Retinal pigment epithelial cell (primary cell): ENCODE measurements around the gene CFAP69.

ENCODE experiments used
- DNase-seq: peaks from one replicate; pipeline ENCODE4 v3.0.0-alpha.2; 2010; ENCODE audit warnings: low read depth
- H3K4me3 ChIP-seq: 2 replicates; pipeline ENCODE4 v1.5.1; 2011; ENCODE audit warnings: mild to moderate bottlenecking, low read length, control low read depth, moderate library complexity
- TF ChIP-seq, protein P1 (sequence below): conservative IDR thresholded peaks from 2 replicates; pipeline ENCODE4 v1.5.1; 2011; ENCODE audit warnings: low read depth, low read length, control low read depth, inconsistent platforms

The CFAP69 gene

DNA sequence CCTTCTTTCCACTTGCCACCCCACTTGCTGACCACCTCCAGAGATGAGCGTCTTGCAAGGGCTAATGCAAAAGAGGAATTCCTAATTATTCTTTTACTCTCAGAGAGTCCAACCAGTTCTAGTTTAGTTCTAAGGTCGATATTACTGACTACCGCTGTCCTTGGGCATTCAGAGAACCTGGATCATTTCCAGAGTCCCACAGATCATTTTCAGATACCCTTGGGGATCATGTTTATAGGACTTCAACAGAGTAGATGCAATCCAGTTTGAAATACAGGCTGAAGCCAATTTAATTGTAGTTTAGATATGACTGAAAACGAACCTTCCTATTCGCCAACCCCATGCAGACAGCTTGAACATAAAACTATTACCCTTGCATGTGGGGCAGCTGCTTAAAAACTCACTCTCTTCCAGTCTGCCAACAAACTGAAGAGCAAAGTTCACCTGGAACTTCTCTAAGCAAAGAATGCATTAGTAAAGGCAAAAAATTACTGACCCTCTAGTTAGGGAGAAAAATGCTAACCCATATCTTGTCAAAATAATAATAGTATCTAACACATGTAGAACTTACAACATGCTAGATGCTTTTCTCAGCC is 22.4 kb downstream of the CFAP69 start:
- DNase-seq = no peak
- H3K4me3 ChIP-seq = no peak overlapping the region
- TF ChIP-seq, protein P1, sequence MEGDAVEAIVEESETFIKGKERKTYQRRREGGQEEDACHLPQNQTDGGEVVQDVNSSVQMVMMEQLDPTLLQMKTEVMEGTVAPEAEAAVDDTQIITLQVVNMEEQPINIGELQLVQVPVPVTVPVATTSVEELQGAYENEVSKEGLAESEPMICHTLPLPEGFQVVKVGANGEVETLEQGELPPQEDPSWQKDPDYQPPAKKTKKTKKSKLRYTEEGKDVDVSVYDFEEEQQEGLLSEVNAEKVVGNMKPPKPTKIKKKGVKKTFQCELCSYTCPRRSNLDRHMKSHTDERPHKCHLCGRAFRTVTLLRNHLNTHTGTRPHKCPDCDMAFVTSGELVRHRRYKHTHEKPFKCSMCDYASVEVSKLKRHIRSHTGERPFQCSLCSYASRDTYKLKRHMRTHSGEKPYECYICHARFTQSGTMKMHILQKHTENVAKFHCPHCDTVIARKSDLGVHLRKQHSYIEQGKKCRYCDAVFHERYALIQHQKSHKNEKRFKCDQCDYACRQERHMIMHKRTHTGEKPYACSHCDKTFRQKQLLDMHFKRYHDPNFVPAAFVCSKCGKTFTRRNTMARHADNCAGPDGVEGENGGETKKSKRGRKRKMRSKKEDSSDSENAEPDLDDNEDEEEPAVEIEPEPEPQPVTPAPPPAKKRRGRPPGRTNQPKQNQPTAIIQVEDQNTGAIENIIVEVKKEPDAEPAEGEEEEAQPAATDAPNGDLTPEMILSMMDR = no peak

DNA sequence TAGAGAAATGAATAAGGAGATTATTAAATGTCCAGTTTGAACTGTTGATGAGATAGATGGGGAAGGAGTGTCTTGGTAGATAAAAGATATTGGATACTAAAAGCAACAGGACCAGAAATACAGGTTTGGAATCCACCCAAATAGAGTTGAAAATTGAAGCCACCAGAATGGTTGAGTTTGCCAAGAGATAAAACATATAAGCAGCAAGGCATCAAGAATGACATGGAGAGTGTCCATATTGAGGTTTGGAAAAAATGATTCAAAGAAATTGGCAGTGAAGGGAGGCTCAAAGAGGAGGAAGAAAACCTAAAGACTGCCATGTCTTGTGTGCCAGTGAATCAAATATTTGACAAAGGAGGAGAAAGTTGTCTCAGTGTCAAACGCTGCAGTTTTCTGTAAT is 24.2 kb downstream of the CFAP69 start:
- TF ChIP-seq, protein P1 = no peak
- DNase-seq = no peak
- H3K4me3 ChIP-seq = no peak overlapping the region

DNA sequence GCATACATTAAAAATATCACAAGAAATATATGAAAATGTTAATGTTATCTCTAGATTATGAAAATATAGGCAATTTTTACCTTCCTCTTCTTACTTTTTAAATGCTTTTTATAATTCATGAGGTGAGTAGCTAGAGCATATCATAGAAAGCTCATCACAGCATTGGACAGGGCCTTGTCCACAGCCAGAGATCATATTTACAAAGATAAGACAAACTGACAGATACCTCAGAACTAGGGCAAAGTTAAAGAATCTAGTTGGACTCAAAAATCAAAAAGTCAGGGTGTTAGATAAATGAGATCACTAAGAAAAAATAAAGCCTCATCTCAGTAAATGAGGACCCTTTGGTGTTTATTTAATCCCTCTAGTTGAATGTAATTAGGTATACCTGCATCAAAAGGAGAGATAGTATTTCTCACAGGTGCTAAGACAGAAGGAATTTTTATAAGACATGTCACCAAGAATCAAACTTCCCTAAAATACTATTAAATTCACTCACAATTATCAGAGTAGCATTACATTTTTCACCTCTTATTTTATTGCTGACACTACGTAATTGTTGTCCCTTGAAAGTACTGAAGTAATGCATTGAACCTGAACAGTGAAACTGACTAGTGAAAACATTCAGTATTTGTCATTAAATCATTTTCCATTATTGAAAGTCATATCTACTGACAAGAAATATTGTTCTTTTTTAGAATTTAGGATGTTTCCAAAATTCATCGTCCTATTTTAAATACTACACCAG is 25.6 kb downstream of the CFAP69 start:
- DNase-seq = no peak
- TF ChIP-seq, protein P1 = no peak

DNA sequence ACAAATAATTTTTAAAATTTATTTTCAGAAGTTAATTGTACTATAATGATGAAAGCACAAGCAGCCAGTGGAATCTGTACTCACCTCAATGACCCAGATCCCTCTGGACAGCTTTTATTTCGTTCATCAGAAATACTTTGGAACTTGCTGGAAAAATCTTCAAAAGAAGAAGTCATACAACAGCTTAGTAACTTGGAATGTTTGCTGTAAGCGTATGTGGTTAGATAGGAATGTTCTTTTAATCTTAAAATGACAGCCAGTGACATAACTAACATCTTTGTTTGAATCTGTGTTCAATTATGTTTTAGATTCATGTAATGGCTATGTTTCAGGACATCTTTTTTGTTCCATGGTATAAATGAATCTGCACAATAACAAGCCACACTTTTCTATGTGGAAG is 26.8 kb downstream of the CFAP69 start:
- no peak overlapping the region for H3K4me3 ChIP-seq
- TF ChIP-seq, protein P1 = no peak
- DNase-seq = no peak

More for the DNA sequence above, 25.6 kb downstream of the CFAP69 start:
- no peak overlapping the region for H3K4me3 ChIP-seq

DNA sequence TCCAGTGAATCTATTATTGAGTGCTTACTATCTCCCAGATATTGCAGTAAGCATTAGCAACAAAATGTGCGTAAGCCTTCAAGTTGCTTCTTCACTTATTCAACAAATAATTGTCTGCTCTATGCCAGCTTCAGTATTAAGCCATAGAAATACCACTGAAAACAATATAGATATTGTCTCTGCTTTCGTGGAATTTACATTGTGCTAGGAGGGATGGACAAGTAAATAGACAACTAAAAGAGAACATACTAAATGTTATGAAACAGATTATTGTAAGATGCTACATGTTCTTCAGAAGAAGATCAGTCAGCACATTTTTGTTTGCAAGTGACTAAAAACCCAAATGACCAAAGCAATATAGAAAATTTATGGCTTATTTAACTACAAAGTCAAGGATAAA is 27.3 kb downstream of the CFAP69 start:
- no peak for DNase-seq
- H3K4me3 ChIP-seq = no peak overlapping the region
- TF ChIP-seq, protein P1 = no peak

DNA sequence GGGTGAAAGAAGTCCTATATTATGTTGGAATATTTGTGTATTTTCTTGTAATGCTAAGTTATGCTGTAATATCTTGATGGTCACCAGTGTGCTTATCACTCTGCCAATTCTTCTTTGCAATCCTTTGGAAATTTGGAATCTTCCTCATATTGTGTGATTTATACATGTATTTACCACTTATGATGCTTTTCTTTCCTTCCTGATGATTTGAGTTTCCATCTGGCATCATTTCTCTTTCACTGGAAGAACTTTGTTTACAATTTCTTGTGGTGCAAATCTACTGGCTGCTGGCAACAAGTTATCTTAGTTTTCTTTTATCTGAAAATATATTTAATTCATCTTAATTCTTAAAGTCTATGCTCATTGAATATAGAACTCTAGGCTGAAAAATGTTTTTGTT is 29.2 kb downstream of the CFAP69 start:
- TF ChIP-seq, protein P1 = no peak
- no peak overlapping the region for H3K4me3 ChIP-seq
- no peak for DNase-seq
